ENCODE measurements around the gene MEPCE. TPM values are rescaled to one million over a fixed set of nuclear protein-coding genes. Genes with fewer than 3 reads are reported as not detected.
A peak's percentile ranks its signal among the peaks of the same experiment; 100 is the strongest.

Gene MEPCE
- total and polyA plus RNA-seq, 9 of the 15 experiments (the other 6 are each of a cell fraction or from before 2014, with no cell fraction given), result 10.9 to 76.3 (median 44.1) TPM

DNA sequence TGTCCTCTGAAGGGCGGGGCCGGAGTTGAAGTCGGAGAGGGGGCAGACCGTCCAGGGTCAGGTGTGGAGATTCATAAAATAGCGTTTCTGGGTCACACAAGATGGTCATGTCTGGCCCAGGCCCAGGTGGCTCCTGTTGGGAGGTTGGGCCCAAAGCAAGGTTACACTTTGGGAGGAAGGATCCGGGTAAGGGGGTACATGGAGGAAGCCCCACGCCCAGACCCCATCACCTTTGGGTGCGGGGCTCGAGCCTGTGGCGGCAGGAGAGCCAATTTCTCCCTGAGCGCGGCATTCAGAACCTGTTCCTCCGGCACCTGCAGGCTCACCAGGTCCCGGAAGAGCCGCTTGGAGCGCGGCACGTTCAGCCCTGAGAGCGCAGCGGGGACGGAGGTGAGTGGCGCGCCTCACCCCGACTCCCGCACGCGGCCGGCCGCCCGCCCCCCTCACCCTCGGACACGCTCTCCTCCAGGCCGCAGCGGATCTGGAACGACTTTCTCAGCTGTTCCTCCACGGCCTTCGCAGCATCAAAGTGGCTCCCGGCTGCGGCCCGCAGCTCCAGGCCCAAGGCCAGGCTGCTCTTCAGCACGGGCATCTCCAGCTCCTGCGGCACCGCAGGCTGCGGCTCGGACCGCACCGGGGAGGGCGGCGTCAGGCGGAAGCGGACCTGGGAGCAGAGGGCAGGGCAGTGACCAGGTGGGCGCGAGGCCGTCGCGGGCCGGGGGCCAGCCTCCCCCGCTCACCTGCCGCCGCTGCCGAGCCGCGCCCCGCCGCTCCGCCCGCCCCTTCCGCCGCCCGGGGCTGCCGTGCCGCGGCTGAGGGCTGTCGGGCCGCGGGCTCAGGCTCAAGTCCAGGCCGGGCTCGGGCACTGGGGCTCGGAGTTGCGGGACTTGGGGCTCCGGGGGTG lies 6.0 kb downstream of the MEPCE start (continued):
- TF ChIP-seq SRF (CRISPR knock-in tag; IDR thresholded peaks at IDR 0.05) (no peak; a peak in 1 of 4 replicates), ZNF165 (CRISPR knock-in tag; IDR thresholded peaks at IDR 0.05; ENCODE audit: borderline replicate concordance) (0 out of 2 replicates have a peak, but pooled peaks have one; percentile 14), PKNOX1 (IDR thresholded peaks at IDR 0.05) (no peak), MTA1 (IDR thresholded peaks at IDR 0.05; ENCODE audit: borderline replicate concordance) (no peak), SNIP1 (IDR thresholded peaks at IDR 0.05; ENCODE audit: low read depth) (no peak), ETS1 (conservative IDR thresholded peaks at IDR 0.05; ENCODE audit: control insufficient read depth, low read depth, low read length) (no peak; the same call in 1 of the 2 replicates), ZNF274 (IDR thresholded peaks at IDR 0.05; ENCODE audit: borderline replicate concordance, low read depth, low read length) (no peak), SUPT5H (IDR thresholded peaks at IDR 0.05) (peak; percentile 75), MAFK (IDR thresholded peaks at IDR 0.05; ENCODE audit: low read length) (no peak), HNRNPUL1 (IDR thresholded peaks at IDR 0.05; ENCODE audit: low read length) (no peak), NRF1 (conservative IDR thresholded peaks at IDR 0.05 in 1 of 2, IDR thresholded peaks at IDR 0.05 in 1 of 2) (0 out of 4 replicates have a peak, but pooled peaks of 1 of the 2 experiments have one; percentile 17), ETV6 (IDR thresholded peaks at IDR 0.05; ENCODE audit: borderline replicate concordance in 1 of 2, low read depth in 2 of 2, low read length in 1 of 2) (no peak), ETV6 (CRISPR knock-in tag; IDR thresholded peaks at IDR 0.05; ENCODE audit: borderline replicate concordance) (no peak), ZFP30 (CRISPR knock-in tag; IDR thresholded peaks at IDR 0.05; ENCODE audit: borderline replicate concordance) (no peak)
- TF ChIP-seq, protein P1, sequence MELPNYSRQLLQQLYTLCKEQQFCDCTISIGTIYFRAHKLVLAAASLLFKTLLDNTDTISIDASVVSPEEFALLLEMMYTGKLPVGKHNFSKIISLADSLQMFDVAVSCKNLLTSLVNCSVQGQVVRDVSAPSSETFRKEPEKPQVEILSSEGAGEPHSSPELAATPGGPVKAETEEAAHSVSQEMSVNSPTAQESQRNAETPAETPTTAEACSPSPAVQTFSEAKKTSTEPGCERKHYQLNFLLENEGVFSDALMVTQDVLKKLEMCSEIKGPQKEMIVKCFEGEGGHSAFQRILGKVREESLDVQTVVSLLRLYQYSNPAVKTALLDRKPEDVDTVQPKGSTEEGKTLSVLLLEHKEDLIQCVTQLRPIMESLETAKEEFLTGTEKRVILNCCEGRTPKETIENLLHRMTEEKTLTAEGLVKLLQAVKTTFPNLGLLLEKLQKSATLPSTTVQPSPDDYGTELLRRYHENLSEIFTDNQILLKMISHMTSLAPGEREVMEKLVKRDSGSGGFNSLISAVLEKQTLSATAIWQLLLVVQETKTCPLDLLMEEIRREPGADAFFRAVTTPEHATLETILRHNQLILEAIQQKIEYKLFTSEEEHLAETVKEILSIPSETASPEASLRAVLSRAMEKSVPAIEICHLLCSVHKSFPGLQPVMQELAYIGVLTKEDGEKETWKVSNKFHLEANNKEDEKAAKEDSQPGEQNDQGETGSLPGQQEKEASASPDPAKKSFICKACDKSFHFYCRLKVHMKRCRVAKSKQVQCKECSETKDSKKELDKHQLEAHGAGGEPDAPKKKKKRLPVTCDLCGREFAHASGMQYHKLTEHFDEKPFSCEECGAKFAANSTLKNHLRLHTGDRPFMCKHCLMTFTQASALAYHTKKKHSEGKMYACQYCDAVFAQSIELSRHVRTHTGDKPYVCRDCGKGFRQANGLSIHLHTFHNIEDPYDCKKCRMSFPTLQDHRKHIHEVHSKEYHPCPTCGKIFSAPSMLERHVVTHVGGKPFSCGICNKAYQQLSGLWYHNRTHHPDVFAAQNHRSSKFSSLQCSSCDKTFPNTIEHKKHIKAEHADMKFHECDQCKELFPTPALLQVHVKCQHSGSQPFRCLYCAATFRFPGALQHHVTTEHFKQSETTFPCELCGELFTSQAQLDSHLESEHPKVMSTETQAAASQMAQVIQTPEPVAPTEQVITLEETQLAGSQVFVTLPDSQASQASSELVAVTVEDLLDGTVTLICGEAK (IDR thresholded peaks at IDR 0.05), result no peak
- TF ChIP-seq, protein P1 (CRISPR knock-in tag; IDR thresholded peaks at IDR 0.05), result no peak
